HEK293 (cell line): ENCODE measurements around the gene CDK9.

Source experiments
- CTCF ChIA-PET: fragments of 350-600 bp; formaldehyde crosslinking; extraction: SDS; loops from one replicate; lab custom pipeline; 2021; ENCODE audit warnings: antibody characterized with exemption; lab: Yijun Ruan, JAX
- POLR2A ChIA-PET: fragments of 300-600 bp; formaldehyde crosslinking; extraction: SDS; loops from one replicate; lab custom pipeline; 2020; ENCODE audit warnings: antibody characterized with exemption, inconsistent platforms; lab: Yijun Ruan, JAX
- H3K27ac ChIP-seq: fragments of 200-500 bp; sonication (Bioruptor generic); 2 replicates; pipeline ENCODE4 v1.5.1; 2014; ENCODE audit warnings: low read depth, low read length, control low read depth, inconsistent platforms; ENCODE audit errors: extremely low read depth
- H3K36me3 ChIP-seq, 2 experiments: fragments of 200-500 bp in 1 of 2; sonication (Bioruptor generic) in 1 of 2; 1 replicate in 1 of 2; 2 replicates in 1 of 2; pipeline ENCODE4 v1.5.1; 2014 to 2017; ENCODE audit warnings: inconsistent platforms in 2 of 2, low read length in 2 of 2; ENCODE audit not compliant: control insufficient read depth in 2 of 2, insufficient read depth in 1 of 2
- H3K4me1 ChIP-seq: fragments of 200-500 bp; sonication (Bioruptor generic); 2 replicates; pipeline ENCODE4 v1.5.1; 2014; ENCODE audit warnings: mild to moderate bottlenecking, low read length, inconsistent platforms; ENCODE audit not compliant: control insufficient read depth, insufficient read depth
- H3K4me3 ChIP-seq: 2 replicates; pipeline ENCODE4 v1.5.1; 2011; ENCODE audit warnings: low read depth, mild to moderate bottlenecking, control low read depth, low read length, moderate library complexity
- H3K9me3 ChIP-seq: fragments of 200-500 bp; sonication (Bioruptor generic); 2 replicates; pipeline ENCODE4 v1.5.1; 2014; ENCODE audit warnings: low read depth, low read length, inconsistent platforms; ENCODE audit not compliant: control insufficient read depth, insufficient read depth
- KLF7 ChIP-seq: fragments of 450-650 bp; formaldehyde crosslinking; IDR thresholded peaks from 2 replicates; pipeline ENCODE4 v1.5.1; 2016; ENCODE audit warnings: missing biosample characterization, missing genetic modification characterization, borderline replicate concordance
- WT1 ChIP-seq: fragments of 450-650 bp; formaldehyde crosslinking; IDR thresholded peaks from 2 replicates; pipeline ENCODE4 v1.5.1; 2016; ENCODE audit warnings: missing biosample characterization, missing genetic modification characterization
- YY2 ChIP-seq: fragments of 450-650 bp; formaldehyde crosslinking; IDR thresholded peaks from 2 replicates; pipeline ENCODE4 v1.5.1; 2016; ENCODE audit warnings: missing biosample characterization, missing genetic modification characterization
- ZBTB20 ChIP-seq: fragments of 450-650 bp; formaldehyde crosslinking; IDR thresholded peaks from 2 replicates; pipeline ENCODE4 v1.5.1; 2016; ENCODE audit warnings: missing biosample characterization, missing genetic modification characterization
- ZNF133 ChIP-seq: fragments of 450-650 bp; formaldehyde crosslinking; IDR thresholded peaks from 2 replicates; pipeline ENCODE4 v1.5.1; 2016; ENCODE audit warnings: missing biosample characterization, missing genetic modification characterization
- ZNF148 ChIP-seq: fragments of 450-650 bp; formaldehyde crosslinking; IDR thresholded peaks from 2 replicates; pipeline ENCODE4 v1.5.0; 2017; ENCODE audit warnings: missing biosample characterization, missing genetic modification characterization, borderline replicate concordance
- ZNF16 ChIP-seq: fragments of 450-650 bp; formaldehyde crosslinking; IDR thresholded peaks from 2 replicates; pipeline ENCODE4 v1.5.1; 2016; ENCODE audit warnings: low read depth, missing biosample characterization, missing genetic modification characterization
- ZNF2 ChIP-seq: fragments of 450-650 bp; formaldehyde crosslinking; IDR thresholded peaks from 2 replicates; pipeline ENCODE4 v1.5.1; 2016; ENCODE audit warnings: missing biosample characterization, missing genetic modification characterization
- ZNF211 ChIP-seq: fragments of 450-650 bp; formaldehyde crosslinking; IDR thresholded peaks from 2 replicates; pipeline ENCODE4 v1.5.1; 2016; ENCODE audit warnings: low read depth, missing biosample characterization, missing genetic modification characterization
- ZNF248 ChIP-seq: fragments of 450-650 bp; formaldehyde crosslinking; IDR thresholded peaks from 2 replicates; pipeline ENCODE4 v1.5.1; 2017; ENCODE audit warnings: missing biosample characterization, missing genetic modification characterization
- ZNF292 ChIP-seq: fragments of 450-650 bp; formaldehyde crosslinking; IDR thresholded peaks from 2 replicates; pipeline ENCODE4 v1.5.1; 2016; ENCODE audit warnings: low read depth, missing biosample characterization, missing genetic modification characterization, borderline replicate concordance
- ZNF311 ChIP-seq: fragments of 450-650 bp; formaldehyde crosslinking; IDR thresholded peaks from 2 replicates; pipeline ENCODE4 v1.5.1; 2017; ENCODE audit warnings: missing biosample characterization, missing genetic modification characterization, borderline replicate concordance
- ZNF404 ChIP-seq: fragments of 450-650 bp; formaldehyde crosslinking; IDR thresholded peaks from 2 replicates; pipeline ENCODE4 v1.5.1; 2017; ENCODE audit warnings: missing biosample characterization, missing genetic modification characterization
- ZNF48 ChIP-seq: fragments of 450-650 bp; formaldehyde crosslinking; IDR thresholded peaks from 2 replicates; pipeline ENCODE4 v1.5.1; 2016; ENCODE audit warnings: missing biosample characterization, missing genetic modification characterization
- ZNF692 ChIP-seq: fragments of 450-650 bp; formaldehyde crosslinking; IDR thresholded peaks from 2 replicates; pipeline ENCODE4 v1.5.1; 2016; ENCODE audit warnings: missing biosample characterization, missing genetic modification characterization
- ZNF785 ChIP-seq: fragments of 450-650 bp; formaldehyde crosslinking; IDR thresholded peaks from 2 replicates; pipeline ENCODE4 v1.5.1; 2016; ENCODE audit warnings: missing biosample characterization, missing genetic modification characterization
- ZNF837 ChIP-seq: fragments of 450-650 bp; formaldehyde crosslinking; IDR thresholded peaks from 2 replicates; pipeline ENCODE4 v1.5.1; 2016; ENCODE audit warnings: missing biosample characterization, missing genetic modification characterization
- TF ChIP-seq, protein P1 (sequence below): fragments of 450-650 bp; IDR thresholded peaks from 2 replicates; pipeline ENCODE4 v1.5.1; 2018; ENCODE audit warnings: missing biosample characterization, missing genetic modification characterization
- TF ChIP-seq, protein P2 (sequence below): fragments of 450-650 bp; formaldehyde crosslinking; IDR thresholded peaks from 2 replicates; pipeline ENCODE4 v1.5.1; 2016; ENCODE audit warnings: missing biosample characterization, missing genetic modification characterization

CDK9 gene

DNA sequence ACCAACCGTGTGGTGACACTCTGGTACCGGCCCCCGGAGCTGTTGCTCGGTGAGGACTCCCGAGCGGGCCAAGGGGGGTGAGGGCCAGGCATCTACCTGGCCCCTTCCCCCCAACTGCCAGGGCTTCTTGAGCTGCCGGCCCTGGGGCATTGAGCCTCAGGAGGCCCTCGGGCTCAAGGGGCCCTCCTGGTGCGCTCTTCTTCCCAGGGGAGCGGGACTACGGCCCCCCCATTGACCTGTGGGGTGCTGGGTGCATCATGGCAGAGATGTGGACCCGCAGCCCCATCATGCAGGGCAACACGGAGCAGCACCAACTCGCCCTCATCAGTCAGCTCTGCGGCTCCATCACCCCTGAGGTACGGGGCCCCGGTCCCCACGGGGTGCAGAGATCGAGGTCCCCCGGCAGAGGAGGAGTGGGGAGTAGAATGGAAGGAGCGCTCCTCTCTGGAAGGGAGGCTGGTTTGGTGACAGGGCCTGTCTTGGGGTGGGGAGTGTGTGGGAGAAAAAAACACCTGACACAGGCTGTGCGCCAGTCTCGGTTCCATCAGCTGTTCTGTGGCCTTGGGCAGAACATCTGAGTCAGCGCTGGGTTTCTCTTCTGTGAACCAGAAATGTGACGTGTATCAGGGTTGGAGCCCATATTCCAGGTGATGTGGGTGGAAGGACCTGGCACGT is 2.6 kb downstream of the CDK9 start (continued):
- no peak for TF ChIP-seq ZNF311
- no peak for TF ChIP-seq ZNF248 (tag by site-specific recombination)
- TF ChIP-seq ZBTB20 (tag by site-specific recombination) = no peak
- TF ChIP-seq, protein P1, sequence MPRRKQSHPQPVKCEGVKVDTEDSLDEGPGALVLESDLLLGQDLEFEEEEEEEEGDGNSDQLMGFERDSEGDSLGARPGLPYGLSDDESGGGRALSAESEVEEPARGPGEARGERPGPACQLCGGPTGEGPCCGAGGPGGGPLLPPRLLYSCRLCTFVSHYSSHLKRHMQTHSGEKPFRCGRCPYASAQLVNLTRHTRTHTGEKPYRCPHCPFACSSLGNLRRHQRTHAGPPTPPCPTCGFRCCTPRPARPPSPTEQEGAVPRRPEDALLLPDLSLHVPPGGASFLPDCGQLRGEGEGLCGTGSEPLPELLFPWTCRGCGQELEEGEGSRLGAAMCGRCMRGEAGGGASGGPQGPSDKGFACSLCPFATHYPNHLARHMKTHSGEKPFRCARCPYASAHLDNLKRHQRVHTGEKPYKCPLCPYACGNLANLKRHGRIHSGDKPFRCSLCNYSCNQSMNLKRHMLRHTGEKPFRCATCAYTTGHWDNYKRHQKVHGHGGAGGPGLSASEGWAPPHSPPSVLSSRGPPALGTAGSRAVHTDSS (tag by site-specific recombination) = no peak
- no peak for TF ChIP-seq ZNF785 (tag by site-specific recombination)
- no peak for TF ChIP-seq ZNF404 (tag by site-specific recombination)
- TF ChIP-seq ZNF837 = no peak
- TF ChIP-seq ZNF292 (tag by site-specific recombination) = no peak

GRCh38 chr9:127789179-127789578 is 3.3 kb downstream of the CDK9 start:
- Histone ChIP-seq H3K4me3 (no peak overlapping the region), H3K36me3 (peaks cover 16 to 67% of the 10 kb centered on the region in 2 experiments), H3K27ac (no peak overlapping the region), H3K9me3 (no peaks in the 10 kb centered on the region), H3K4me1 (no peaks in the 10 kb centered on the region)
- TF ChIP-seq ZNF692 (no peak), ZNF48 (tag by site-specific recombination) (no peak), YY2 (tag by site-specific recombination) (no peak), ZNF16 (no peak), ZNF2 (tag by site-specific recombination) (no peak), ZNF133 (no peak), ZNF211 (no peak), WT1 (tag by site-specific recombination) (no peak), ZNF148 (tag by site-specific recombination) (no peak), KLF7 (no peak)
- TF ChIP-seq, protein P2, sequence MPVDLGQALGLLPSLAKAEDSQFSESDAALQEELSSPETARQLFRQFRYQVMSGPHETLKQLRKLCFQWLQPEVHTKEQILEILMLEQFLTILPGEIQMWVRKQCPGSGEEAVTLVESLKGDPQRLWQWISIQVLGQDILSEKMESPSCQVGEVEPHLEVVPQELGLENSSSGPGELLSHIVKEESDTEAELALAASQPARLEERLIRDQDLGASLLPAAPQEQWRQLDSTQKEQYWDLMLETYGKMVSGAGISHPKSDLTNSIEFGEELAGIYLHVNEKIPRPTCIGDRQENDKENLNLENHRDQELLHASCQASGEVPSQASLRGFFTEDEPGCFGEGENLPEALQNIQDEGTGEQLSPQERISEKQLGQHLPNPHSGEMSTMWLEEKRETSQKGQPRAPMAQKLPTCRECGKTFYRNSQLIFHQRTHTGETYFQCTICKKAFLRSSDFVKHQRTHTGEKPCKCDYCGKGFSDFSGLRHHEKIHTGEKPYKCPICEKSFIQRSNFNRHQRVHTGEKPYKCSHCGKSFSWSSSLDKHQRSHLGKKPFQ = no peak
- POLR2A ChIA-PET = no interaction called here
- CTCF ChIA-PET = interaction anchor here (1.2 to 6.2 kb wide), 3 partner anchors 22 to 199 kb away, joined by 3 to 44 read pairs (median 4); no protein-coding TSS in a partner anchor
